ENCODE measurements around the gene PPP1R12B. TPM values are rescaled to one million over a fixed set of nuclear protein-coding genes. Genes with fewer than 3 reads are reported as not detected.

The PPP1R12B gene
- total and polyA plus RNA-seq, 9 donors, result 50.3 to 232 (median 73.0) TPM

GRCh38 chr1:202562444-202563060 lies 214.1 kb downstream of the PPP1R12B start:
- no peaks in the 10 kb centered on the region for H3K36me3 ChIP-seq
- H3K4me3 ChIP-seq, result no peak overlapping the region
- peaks cover 21% of the 10 kb centered on the region for H3K4me1 ChIP-seq (ENCODE audit: insufficient read depth)
- H3K27ac ChIP-seq, result peak overlapping the region; percentile 4 to 57
- intact Hi-C loops (cut with DNase I), result loop anchor here in 2 of 4 donors (10.0 kb wide), 1 partner anchor 58 kb away; no protein-coding TSS in a partner anchor
- 25 to 41% (median 27%) methylated on average over 13 of the region's 13 CpGs for WGBS, 3 donors
- TF ChIP-seq POLR2A (IDR thresholded peaks at IDR 0.05) (no peak), EP300 (IDR thresholded peaks at IDR 0.05) (no peak), CTCF (IDR thresholded peaks at IDR 0.05) (no peak)
- H3K27me3 ChIP-seq, result no peaks in the 10 kb centered on the region
- no peaks in the 10 kb centered on the region for H3K9me3 ChIP-seq
- DNase-seq, result no peak

- WGBS, 3 donors, result 62 to 77% (median 66%) methylated on average over 1 of the region's 1 CpG
- Histone ChIP-seq H3K27me3 (no peaks in the 10 kb centered on the region), H3K36me3 (no peaks in the 10 kb centered on the region), H3K4me1 (ENCODE audit: insufficient read depth) (peaks cover 30% of the 10 kb centered on the region), H3K27ac (peak overlapping the region in 1 of 2 donors; percentile 57), H3K9me3 (no peaks in the 10 kb centered on the region), H3K4me3 (no peak overlapping the region)
- no peak for DNase-seq
- intact Hi-C loops (cut with DNase I), result loop anchor here in 2 of 4 donors (10.0 kb wide), 1 partner anchor 59 kb away; no protein-coding TSS in a partner anchor
- TF ChIP-seq EP300 (IDR thresholded peaks at IDR 0.05), result no peak
- no peak for TF ChIP-seq POLR2A (IDR thresholded peaks at IDR 0.05)
- TF ChIP-seq CTCF (IDR thresholded peaks at IDR 0.05), result no peak
Measured at GRCh38 chr1:202563818-202564217, 215.3 kb downstream of the PPP1R12B start.

- TF ChIP-seq POLR2A (IDR thresholded peaks at IDR 0.05), result no peak
- Histone ChIP-seq H3K27me3 (no peaks in the 10 kb centered on the region), H3K27ac (peak overlapping the region; percentile 43 to 57), H3K4me1 (ENCODE audit: insufficient read depth) (peaks cover 34% of the 10 kb centered on the region), H3K4me3 (no peak overlapping the region), H3K36me3 (no peaks in the 10 kb centered on the region), H3K9me3 (no peaks in the 10 kb centered on the region)
- no peak for DNase-seq
- 46 to 54% (median 51%) methylated on average over 2 of the region's 2 CpGs for WGBS, 3 donors
- intact Hi-C loops (cut with DNase I), result loop anchor here in 2 of 4 donors (10.0 kb wide), 1 partner anchor 60 kb away; no protein-coding TSS in a partner anchor
Measured at GRCh38 chr1:202564958-202565495, 216.5 kb downstream of the PPP1R12B start.

- Histone ChIP-seq H3K4me1 (ENCODE audit: insufficient read depth) (peaks cover 34% of the 10 kb centered on the region), H3K9me3 (no peaks in the 10 kb centered on the region), H3K27ac (peak overlapping the region; percentile 43 to 57), H3K36me3 (no peaks in the 10 kb centered on the region), H3K27me3 (no peaks in the 10 kb centered on the region), H3K4me3 (no peak overlapping the region)
- intact Hi-C loops (cut with DNase I), result loop anchor here in 2 of 4 donors (2.0 to 10.0 kb wide), 2 partner anchors 19 to 61 kb away; no protein-coding TSS in a partner anchor
- WGBS, 3 donors, result 11 to 38% (median 29%) methylated on average over 2 of the region's 2 CpGs
- no peak for DNase-seq
- TF ChIP-seq POLR2A (IDR thresholded peaks at IDR 0.05) (no peak), EP300 (IDR thresholded peaks at IDR 0.05) (no peak), CTCF (IDR thresholded peaks at IDR 0.05) (no peak)
Measured at GRCh38 chr1:202565890-202566602, 217.5 kb downstream of the PPP1R12B start.

Measured in ovary (tissue), 9 donors.